ENCODE results near the gene RRH.
A peak's percentile ranks its signal among the peaks of the same experiment; 100 is the strongest.

The RRH gene

GRCh38 chr4:109820563-109820962, 7.2 kb upstream of the RRH start:
- DNase-seq, result no peak
- TF ChIP-seq, protein P1, sequence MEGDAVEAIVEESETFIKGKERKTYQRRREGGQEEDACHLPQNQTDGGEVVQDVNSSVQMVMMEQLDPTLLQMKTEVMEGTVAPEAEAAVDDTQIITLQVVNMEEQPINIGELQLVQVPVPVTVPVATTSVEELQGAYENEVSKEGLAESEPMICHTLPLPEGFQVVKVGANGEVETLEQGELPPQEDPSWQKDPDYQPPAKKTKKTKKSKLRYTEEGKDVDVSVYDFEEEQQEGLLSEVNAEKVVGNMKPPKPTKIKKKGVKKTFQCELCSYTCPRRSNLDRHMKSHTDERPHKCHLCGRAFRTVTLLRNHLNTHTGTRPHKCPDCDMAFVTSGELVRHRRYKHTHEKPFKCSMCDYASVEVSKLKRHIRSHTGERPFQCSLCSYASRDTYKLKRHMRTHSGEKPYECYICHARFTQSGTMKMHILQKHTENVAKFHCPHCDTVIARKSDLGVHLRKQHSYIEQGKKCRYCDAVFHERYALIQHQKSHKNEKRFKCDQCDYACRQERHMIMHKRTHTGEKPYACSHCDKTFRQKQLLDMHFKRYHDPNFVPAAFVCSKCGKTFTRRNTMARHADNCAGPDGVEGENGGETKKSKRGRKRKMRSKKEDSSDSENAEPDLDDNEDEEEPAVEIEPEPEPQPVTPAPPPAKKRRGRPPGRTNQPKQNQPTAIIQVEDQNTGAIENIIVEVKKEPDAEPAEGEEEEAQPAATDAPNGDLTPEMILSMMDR (IDR thresholded peaks at IDR 0.05; ENCODE audit: low read depth, low read length), result no peak
- H3K9me3 ChIP-seq (ENCODE audit: severe bottlenecking), result no peaks in the 10 kb centered on the region
- H3K27ac ChIP-seq, result no peak overlapping the region
- no peaks in the 10 kb centered on the region for H3K27me3 ChIP-seq (ENCODE audit: insufficient read depth, low read depth, severe bottlenecking)
- H3K4me3 ChIP-seq (ENCODE audit: low read depth, low read length), result no peak overlapping the region
- H3K36me3 ChIP-seq, result peaks cover 80% of the 10 kb centered on the region

DNA sequence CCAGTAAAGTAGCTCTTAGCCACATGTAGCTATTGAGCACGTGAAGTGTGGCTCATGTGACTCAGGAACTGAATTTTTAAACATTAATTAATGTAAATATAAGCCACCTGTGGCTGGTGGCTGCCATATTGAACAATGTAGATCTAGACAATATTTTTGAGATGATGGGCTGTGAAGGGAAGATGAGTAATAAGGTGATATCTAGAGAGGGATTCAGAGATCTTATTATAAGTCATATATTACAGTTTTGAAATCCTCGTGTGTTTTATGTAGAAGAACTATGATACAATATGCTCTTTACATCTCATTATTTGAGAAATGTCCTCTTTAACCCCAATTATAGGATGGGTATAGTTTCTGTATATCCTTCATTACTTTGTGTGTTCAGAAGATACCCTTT, 6.6 kb upstream of the RRH start:
- Histone ChIP-seq H3K9me3 (ENCODE audit: severe bottlenecking) (no peaks in the 10 kb centered on the region), H3K27ac (no peak overlapping the region), H3K36me3 (peaks cover 85% of the 10 kb centered on the region), H3K4me3 (ENCODE audit: low read depth, low read length) (no peak overlapping the region), H3K27me3 (ENCODE audit: insufficient read depth, low read depth, severe bottlenecking) (no peaks in the 10 kb centered on the region)
- TF ChIP-seq, protein P1 (IDR thresholded peaks at IDR 0.05; ENCODE audit: low read depth, low read length), result no peak
- no peak for DNase-seq

GRCh38 chr4:109826719-109827118, 1.1 kb upstream of the RRH start:
- no peaks in the 10 kb centered on the region for H3K27me3 ChIP-seq (ENCODE audit: insufficient read depth, low read depth, severe bottlenecking)
- DNase-seq, result no peak
- H3K4me3 ChIP-seq (ENCODE audit: low read depth, low read length), result no peak overlapping the region
- H3K9me3 ChIP-seq (ENCODE audit: severe bottlenecking), result no peaks in the 10 kb centered on the region
- peaks cover 42% of the 10 kb centered on the region for H3K36me3 ChIP-seq
- H3K27ac ChIP-seq, result no peak overlapping the region
- TF ChIP-seq, protein P1 (IDR thresholded peaks at IDR 0.05; ENCODE audit: low read depth, low read length), result 0 out of 2 replicates have a peak, but pooled peaks have one; percentile 8

GRCh38 chr4:109833756-109834155, 6.0 kb downstream of the RRH start:
- no peak overlapping the region for H3K27ac ChIP-seq
- no peak overlapping the region for H3K4me3 ChIP-seq (ENCODE audit: low read depth, low read length)
- no peak for DNase-seq
- no peaks in the 10 kb centered on the region for H3K9me3 ChIP-seq (ENCODE audit: severe bottlenecking)
- H3K36me3 ChIP-seq, result no peaks in the 10 kb centered on the region
- TF ChIP-seq, protein P1 (IDR thresholded peaks at IDR 0.05; ENCODE audit: low read depth, low read length), result no peak
- H3K27me3 ChIP-seq (ENCODE audit: insufficient read depth, low read depth, severe bottlenecking), result no peaks in the 10 kb centered on the region

DNA sequence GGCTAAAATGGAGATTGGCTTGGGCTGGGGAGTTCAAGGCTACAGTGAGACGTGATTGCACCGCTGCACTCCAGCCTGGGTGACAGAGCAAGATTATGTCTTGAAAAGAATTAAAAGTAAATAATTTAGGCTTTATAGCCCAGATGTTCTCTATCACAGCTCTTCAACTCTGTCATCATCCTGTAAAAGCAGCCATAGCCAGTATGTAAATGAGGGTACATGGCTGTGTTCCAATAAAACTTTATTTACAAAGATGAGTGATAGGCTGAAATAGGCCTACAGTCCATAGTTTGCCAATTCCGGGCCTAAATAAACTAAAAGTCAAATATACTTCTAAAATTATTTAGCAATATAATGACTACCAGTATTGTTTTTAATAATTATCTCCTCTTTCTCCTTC, 9.2 kb downstream of the RRH start:
- Histone ChIP-seq H3K27me3 (ENCODE audit: insufficient read depth, low read depth, severe bottlenecking) (no peaks in the 10 kb centered on the region), H3K9me3 (ENCODE audit: severe bottlenecking) (no peaks in the 10 kb centered on the region), H3K4me3 (ENCODE audit: low read depth, low read length) (no peak overlapping the region), H3K27ac (no peak overlapping the region), H3K36me3 (no peaks in the 10 kb centered on the region)
- no peak for DNase-seq
- TF ChIP-seq, protein P1 (IDR thresholded peaks at IDR 0.05; ENCODE audit: low read depth, low read length), result no peak

GRCh38 chr4:109846395-109847098, 18.8 kb downstream of the RRH start:
- no peaks in the 10 kb centered on the region for H3K9me3 ChIP-seq (ENCODE audit: severe bottlenecking)
- peak; percentile 40 for DNase-seq
- peak overlapping the region; percentile 9 for H3K4me3 ChIP-seq (ENCODE audit: low read depth, low read length)
- H3K36me3 ChIP-seq, result no peaks in the 10 kb centered on the region
- H3K27ac ChIP-seq, result peak overlapping the region; percentile 32
- TF ChIP-seq, protein P1 (IDR thresholded peaks at IDR 0.05; ENCODE audit: low read depth, low read length), result no peak
- H3K27me3 ChIP-seq (ENCODE audit: insufficient read depth, low read depth, severe bottlenecking), result no peaks in the 10 kb centered on the region

Measured in WERI-Rb-1 (cell line).